GM23248 (cell line): Measurements from ENCODE around the gene CHRNA4.

Source experiments
- EZH2 ChIP-seq: fragments of 200-600 bp; sonication (generic); IDR thresholded peaks from 2 replicates; pipeline ENCODE4 v1.6.1; 2018; ENCODE audit warnings: antibody characterized with exemption, mild to moderate bottlenecking; ENCODE audit not compliant: insufficient read depth, poor library complexity, severe bottlenecking
- EZH2phosphoT487 ChIP-seq: fragments of 200-600 bp; sonication (generic); IDR thresholded peaks from 2 replicates; pipeline ENCODE4 v1.6.1; 2018; ENCODE audit warnings: antibody characterized with exemption, moderate library complexity, mild to moderate bottlenecking, low read depth; ENCODE audit not compliant: insufficient read depth

DNA sequence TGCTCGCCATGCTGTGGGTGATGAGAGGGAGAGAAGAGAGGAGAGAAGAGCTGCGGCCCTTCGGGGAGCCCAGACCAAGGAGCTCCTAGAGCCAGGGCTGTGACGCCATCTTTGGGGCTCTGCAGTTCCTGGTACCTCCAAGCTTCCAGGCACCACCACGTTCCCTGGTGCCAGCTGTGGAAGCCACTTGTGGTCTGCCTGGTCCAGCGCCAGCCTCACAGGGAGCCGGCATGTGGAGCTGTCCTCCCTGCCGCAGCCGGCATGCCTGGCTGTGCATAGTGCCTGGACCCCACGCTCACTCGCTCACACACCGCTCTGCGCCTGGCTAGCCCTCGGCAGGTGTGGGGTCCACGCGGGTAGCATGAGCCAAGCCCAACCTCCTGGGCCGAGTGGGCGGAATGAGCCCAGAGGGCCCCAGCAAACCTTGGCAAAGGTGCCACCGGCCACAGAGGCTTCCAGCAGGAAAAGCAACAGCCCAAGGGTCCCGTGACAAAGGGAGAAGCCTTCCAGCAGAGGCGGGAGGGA, 19.3 kb upstream of the CHRNA4 start:
- TF ChIP-seq EZH2 = no peak
- TF ChIP-seq EZH2phosphoT487 = no peak
